KMS-11 (cell line): Measurements from ENCODE around the gene KAZN.

Experiments
- H2AFZ ChIP-seq: fragments of 200-600 bp; sonication (generic); 2 replicates; pipeline ENCODE4 v1.6.1; 2016; ENCODE audit warnings: antibody characterized with exemption, mixed run types, low read depth
- H3K27ac ChIP-seq: fragments of 200-600 bp; sonication (generic); 2 replicates; pipeline ENCODE4 v1.6.1; 2016; ENCODE audit warnings: mild to moderate bottlenecking, mixed run types
- H3K27me3 ChIP-seq: fragments of 200-600 bp; sonication (generic); 2 replicates; pipeline ENCODE4 v1.6.1; 2017; ENCODE audit warnings: mild to moderate bottlenecking, low read depth, mixed run types, moderate library complexity; ENCODE audit not compliant: insufficient read depth
- H3K36me3 ChIP-seq: fragments of 200-600 bp; sonication (generic); 2 replicates; pipeline ENCODE4 v1.6.1; 2017; ENCODE audit warnings: mild to moderate bottlenecking, mixed run types; ENCODE audit not compliant: insufficient read depth
- H3K4me1 ChIP-seq: fragments of 200-600 bp; sonication (generic); 2 replicates; pipeline ENCODE4 v1.6.1; 2016; ENCODE audit warnings: mild to moderate bottlenecking, low read depth, mixed run types; ENCODE audit not compliant: poor library complexity, severe bottlenecking
- H3K4me2 ChIP-seq: fragments of 200-600 bp; sonication (generic); 2 replicates; pipeline ENCODE4 v1.7.0; 2016; ENCODE audit warnings: mild to moderate bottlenecking, mixed run types
- H3K4me3 ChIP-seq: fragments of 200-600 bp; sonication (generic); IDR thresholded peaks from 2 replicates; pipeline ENCODE4 v1.6.1; 2017; ENCODE audit warnings: low read depth, low read length, mixed read lengths; ENCODE audit not compliant: insufficient read depth
- H3K79me2 ChIP-seq: fragments of 200-600 bp; sonication (generic); 2 replicates; pipeline ENCODE4 v1.6.1; 2016; ENCODE audit warnings: low read depth, mixed run types; ENCODE audit not compliant: insufficient read depth
- H3K9ac ChIP-seq: fragments of 200-600 bp; sonication (generic); 2 replicates; pipeline ENCODE4 v1.6.1; 2016; ENCODE audit warnings: mild to moderate bottlenecking, mixed run types
- H4K20me1 ChIP-seq: fragments of 200-600 bp; sonication (generic); 2 replicates; pipeline ENCODE4 v1.6.1; 2016; ENCODE audit warnings: mild to moderate bottlenecking, mixed run types; ENCODE audit not compliant: insufficient read depth
- CTCF ChIP-seq: fragments of 200-600 bp; sonication (generic); conservative IDR thresholded peaks from 2 replicates; pipeline ENCODE4 v1.6.1; 2017; ENCODE audit warnings: low read depth, mild to moderate bottlenecking, antibody characterized with exemption, low read length, moderate library complexity, mixed read lengths

The KAZN gene

GRCh38 chr1:14912839-14913481 lies 314.5 kb downstream of the KAZN start:
- Histone ChIP-seq H3K27me3 (peaks cover 7% of the 10 kb centered on the region), H2AFZ (no peak overlapping the region), H3K79me2 (no peaks in the 10 kb centered on the region), H3K4me3 (no peak overlapping the region), H3K36me3 (no peaks in the 10 kb centered on the region), H3K9ac (no peak overlapping the region), H4K20me1 (no peaks in the 10 kb centered on the region), H3K4me2 (no peak overlapping the region), H3K4me1 (no peaks in the 10 kb centered on the region), H3K27ac (no peak overlapping the region)
- no peak for TF ChIP-seq CTCF

- no peaks in the 10 kb centered on the region for H3K79me2 ChIP-seq
- no peaks in the 10 kb centered on the region for H3K36me3 ChIP-seq
- H4K20me1 ChIP-seq, result no peaks in the 10 kb centered on the region
- no peak overlapping the region for H3K9ac ChIP-seq
- H3K4me3 ChIP-seq, result no peak overlapping the region
- H2AFZ ChIP-seq, result no peak overlapping the region
- H3K27me3 ChIP-seq, result peaks cover 7% of the 10 kb centered on the region
- no peak overlapping the region for H3K27ac ChIP-seq
- no peak overlapping the region for H3K4me2 ChIP-seq
- no peaks in the 10 kb centered on the region for H3K4me1 ChIP-seq
- TF ChIP-seq CTCF, result no peak
These were observed 315.1 kb downstream of the KAZN start for GRCh38 chr1:14913482-14914177.

- Histone ChIP-seq H3K4me1 (no peaks in the 10 kb centered on the region), H3K9ac (no peak overlapping the region), H3K79me2 (no peaks in the 10 kb centered on the region), H3K4me3 (no peak overlapping the region), H3K4me2 (no peak overlapping the region), H3K36me3 (no peaks in the 10 kb centered on the region), H2AFZ (no peak overlapping the region), H3K27me3 (peaks cover 7% of the 10 kb centered on the region), H4K20me1 (no peaks in the 10 kb centered on the region), H3K27ac (no peak overlapping the region)
- TF ChIP-seq CTCF, result no peak
These were observed 316.0 kb downstream of the KAZN start for GRCh38 chr1:14914351-14914988.

GRCh38 chr1:14915356-14916054 lies 317.0 kb downstream of the KAZN start:
- Histone ChIP-seq H3K9ac (no peak overlapping the region), H3K27ac (no peak overlapping the region), H2AFZ (no peak overlapping the region), H3K4me3 (no peak overlapping the region), H4K20me1 (no peaks in the 10 kb centered on the region), H3K4me2 (no peak overlapping the region), H3K27me3 (peaks cover 7% of the 10 kb centered on the region), H3K36me3 (no peaks in the 10 kb centered on the region), H3K79me2 (no peaks in the 10 kb centered on the region), H3K4me1 (no peaks in the 10 kb centered on the region)
- TF ChIP-seq CTCF, result peak; percentile 81
